ENCODE measurements around the gene ERBB4.
"Not testable (repeated sequence)": the region's sequence is repeated elsewhere in the genome, so short reads cannot be mapped to it uniquely, and the experiment has no call there.

Gene ERBB4

DNA sequence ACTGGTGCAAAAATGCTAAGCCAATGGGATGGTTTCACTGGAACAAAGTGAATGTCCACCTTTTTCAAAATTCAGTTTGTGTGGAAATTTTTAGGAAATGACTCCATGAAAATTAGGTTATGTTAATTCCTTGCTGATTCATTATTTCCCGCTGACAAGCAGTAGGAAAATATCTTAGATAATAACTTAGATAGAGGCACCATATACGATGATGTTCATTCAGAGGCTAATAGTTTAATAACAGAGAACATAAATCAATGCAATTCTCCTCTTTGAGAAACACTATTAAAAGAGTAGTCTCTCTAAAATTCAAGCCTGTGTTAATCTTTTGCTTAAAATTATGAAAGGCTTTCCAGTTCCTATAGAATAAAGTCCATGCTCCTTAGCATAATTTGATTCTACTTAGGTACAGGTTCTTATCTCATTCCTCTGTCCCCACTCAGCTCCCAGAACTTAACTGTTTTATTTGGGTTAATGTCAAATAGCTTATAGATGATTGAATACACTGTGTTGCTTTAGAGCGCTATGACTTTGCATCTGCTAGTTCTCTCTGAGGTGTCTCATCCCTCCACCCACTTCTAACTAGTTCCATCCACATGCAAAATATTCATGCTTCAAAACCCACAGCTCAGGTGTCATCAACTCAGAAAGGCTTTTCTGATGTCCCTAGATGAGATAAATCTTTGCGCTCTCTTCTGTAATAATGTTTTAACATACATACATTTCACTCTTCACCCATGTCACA lies 503.6 kb downstream of the ERBB4 start:
- no peak for DNase-seq

DNA sequence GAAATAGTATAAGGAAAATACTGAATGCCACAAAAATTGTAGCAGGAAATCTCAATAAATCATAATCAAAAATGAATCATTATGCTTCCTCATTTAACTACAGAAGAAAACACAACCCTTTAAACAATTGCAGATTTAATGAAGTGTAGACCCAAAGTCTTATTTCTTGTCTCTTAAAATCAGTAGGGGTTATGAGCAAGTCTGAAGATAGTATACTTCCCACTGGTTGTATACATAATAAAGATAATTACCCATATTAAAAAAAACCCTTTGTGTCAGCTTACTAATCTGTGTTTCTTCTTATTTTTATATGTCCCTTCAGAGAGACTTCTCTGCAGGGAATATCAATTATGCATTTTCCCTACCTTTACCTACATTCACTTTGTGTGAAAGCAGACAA lies 504.7 kb downstream of the ERBB4 start:
- DNase-seq, result no peak

DNA sequence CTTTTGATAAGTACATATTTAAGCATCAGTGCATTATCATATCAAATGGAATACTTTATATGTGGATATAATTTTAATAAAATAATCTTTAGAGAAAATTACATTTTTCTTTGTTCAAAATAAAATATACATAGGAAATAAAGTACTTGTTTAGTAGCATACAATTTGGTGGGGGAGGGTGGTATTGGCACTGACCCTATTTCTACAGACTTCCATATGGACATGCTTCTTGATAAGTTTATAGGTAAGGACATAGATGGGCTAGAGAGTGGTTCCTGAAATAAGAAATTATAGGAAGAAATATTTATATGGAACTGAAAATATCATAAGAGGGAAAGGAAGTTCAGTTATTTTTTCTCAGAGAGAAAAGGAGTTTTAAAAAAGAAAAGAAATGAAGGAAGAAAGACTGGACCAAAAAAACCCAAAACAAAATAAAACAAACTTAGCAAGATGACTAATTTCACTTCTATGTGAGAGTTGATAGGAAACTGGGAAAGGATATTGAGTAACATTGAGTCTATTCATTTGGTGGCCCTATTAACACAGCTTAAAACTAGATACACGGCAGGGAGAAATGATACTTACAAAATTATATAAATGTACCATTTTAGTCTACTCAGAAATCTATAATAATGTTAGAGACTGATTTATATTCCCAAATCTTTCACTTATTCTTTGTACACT lies 505.9 kb downstream of the ERBB4 start:
- DNase-seq, result no peak

DNA sequence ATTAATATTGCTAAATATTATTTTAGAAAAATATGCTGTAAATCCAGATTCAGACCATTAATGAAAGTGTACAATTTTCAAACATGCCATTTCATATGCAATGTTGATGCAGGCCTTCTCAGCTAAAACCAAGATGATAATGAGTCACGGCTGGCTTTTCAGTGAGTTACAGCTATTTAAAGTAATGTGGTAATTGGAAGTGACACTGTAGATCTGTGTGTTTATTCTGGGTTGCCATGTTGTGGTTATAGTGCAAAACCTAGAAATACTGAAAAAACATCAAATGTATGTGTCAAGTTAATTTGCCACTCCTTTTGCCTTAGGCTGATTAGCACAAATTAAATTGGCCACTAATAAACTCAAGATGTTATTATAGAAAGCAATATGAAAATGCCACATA lies 506.6 kb downstream of the ERBB4 start:
- DNase-seq, result no peak

DNA sequence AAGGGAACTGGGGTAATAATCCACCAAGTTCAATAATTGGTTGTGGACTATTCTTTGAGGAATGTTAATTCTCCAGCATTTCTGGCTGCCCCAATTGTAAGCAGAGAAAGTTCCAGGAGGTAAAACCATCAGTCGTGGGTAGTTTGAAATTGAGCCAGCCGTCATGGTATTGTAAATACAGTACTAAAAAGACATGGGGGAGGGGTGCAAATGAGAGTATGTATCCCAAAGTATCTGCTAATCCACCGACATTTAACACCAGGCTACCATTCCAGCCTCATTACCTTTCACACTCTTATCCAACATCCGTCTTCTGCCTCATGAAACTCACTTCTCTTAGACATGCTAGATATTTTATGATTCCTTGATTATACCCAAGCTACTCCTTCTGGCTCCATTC lies 507.9 kb downstream of the ERBB4 start:
- DNase-seq, result no peak

DNA sequence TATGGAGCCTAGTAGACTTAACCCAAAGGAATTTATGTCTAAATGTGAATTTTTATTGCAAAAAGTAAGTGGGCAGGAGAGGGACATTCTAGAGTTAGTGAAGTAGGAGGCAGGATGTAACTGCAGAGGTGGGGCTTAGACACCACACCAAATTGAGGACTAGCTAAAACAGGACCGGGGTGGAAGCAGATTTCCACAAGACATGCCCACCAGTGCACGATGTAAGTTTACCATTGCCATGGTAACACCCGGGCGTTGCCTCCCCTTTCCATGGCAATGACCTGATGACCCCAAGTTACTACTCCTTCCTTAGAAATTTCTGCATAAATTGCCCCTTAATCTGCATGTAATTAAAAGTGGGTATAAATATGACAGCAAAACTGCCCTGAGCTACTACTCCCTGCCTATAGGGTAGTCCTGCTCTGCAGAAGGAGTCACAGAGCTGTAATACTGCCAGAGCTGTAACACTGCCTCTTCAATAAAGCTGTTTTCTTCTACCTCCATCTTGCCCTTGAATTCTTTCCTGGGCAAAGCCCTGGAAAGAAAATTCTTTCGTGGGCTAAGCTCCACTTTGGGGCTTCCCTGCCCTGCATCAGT lies 509.7 kb downstream of the ERBB4 start:
- no peak for DNase-seq

DNA sequence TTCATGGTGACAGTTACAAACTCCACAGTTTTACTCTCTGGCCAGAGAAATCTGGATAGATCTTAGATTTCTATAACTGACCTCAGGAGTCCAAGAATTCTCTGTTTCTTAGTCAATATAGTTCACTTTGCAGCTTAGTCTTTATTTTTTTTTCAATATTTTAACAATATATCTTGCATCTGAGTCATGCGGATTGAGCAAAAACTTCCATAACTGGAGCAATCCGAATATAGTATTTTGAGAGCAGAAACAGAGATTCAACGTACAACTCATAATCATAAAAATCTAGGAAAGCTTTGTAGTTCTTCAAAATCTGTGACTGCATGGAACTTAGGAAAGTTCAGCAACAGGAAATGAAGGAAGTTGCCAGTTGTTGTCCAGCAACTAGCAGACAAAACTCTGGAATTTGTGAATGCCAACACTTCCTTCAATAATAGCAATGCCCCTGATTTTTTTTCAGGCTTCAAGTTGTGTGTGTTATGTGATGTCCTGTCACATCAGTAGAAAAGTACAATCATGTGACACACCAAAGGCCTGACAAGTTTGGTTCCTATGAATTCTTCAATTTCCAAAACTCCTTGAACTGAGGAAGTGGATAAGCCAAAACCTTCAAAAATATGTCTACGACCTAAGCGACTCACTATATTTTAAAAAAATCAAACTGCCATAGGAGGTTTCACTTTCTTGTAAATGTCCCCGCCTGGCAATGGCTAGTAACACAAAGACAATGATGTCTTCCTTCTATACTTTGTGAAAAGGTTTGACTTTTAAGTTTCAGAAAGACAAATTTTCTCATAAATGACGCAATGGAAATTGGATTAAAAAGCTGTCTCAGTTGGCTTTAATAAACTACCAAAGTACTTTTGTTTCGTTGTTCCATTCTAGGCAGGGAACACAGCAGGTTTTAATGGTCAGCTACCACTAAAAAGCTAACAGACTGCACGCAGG lies 510.6 kb downstream of the ERBB4 start:
- no peak for DNase-seq

DNA sequence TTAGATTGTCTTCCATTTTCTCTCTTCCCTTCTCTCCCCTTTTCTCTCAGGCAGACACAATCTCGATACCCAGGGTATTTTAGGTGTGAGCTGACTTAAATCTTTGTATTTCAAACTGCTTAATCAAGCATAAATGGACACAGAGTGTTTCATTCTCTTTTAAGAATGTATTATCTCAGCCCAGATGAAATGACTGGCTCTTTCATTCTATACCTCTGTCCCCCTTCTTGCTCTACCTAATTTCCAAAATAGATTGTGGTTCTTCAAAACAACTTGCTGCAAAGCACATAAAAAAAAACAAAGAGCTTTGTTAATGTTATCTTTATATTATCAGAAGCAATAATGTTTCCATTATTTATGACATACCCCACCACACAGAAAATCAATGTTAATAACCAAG lies 514.6 kb downstream of the ERBB4 start:
- no peak for DNase-seq

DNA sequence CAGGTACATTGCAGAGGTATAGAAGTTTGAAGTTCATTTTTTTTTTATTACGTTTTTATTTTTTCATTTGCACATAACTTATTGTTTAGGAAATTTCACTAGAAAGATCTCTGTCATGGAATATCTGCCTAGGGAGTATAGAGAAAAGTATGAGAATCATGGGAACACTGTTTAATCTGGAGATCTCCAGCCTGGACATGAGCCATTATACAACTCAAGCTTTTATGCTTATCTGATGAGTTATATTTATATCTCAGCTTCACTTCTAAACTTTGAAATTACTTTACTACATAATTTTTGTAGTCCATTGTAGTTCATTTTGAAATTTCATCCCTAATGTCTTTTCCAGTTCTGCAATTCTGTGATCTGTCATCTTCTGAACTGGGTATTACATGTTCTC lies 515.6 kb downstream of the ERBB4 start:
- no peak for DNase-seq

DNA sequence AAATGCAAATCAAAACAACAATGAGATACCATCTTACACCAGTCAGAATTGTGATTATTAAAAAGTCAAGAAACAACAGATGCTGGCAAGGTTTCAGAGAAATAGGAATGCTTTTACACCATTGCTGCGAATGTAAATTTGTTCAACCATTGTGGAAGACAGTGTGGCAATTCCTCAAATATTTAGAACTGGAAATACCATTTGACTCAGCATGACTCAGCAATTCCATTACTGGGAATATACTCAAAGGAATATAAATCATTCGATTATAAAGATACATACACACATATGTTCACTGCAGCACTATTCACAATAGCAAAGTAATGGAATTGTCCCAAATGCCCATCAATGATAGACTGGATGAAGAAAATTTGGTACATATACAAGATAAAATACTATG lies 516.7 kb downstream of the ERBB4 start:
- no peak for DNase-seq

DNA sequence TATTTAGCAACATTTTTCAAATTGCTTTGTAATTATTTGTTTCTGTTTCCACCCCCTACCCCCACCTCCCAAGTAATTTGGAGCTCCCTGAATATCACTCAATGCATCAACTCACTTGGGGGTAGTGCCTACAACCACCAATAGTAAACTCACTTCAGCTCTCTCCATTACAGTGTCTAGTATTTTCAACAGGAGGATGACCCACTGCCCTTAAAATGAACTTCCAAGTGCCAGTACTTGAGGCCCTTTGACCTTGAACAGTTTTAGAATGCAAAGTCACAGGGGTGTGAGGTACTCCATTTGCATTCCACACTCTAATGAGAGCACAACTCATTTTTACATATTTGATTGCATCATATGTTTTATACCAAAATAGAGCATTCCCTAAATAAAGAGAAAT lies 523.0 kb downstream of the ERBB4 start:
- DNase-seq, result no peak

DNA sequence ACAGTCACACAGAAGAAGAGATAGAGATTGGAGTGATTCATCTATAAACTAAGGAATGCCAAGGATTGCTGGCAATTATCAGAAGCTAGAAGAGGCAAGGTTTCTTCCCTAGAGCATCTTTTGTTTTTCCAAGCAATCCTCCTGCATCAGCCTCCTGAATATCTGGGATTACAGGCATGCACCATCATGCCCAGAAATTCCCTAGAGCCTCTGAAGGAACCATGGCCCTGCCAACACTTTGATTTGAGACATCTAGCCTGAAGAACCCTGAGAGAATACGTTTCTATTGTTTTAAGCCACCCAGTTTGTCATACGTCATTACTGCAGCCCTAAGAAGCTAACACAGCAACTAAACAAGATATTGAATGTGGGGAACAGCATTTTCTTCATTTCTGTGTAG lies 525.0 kb downstream of the ERBB4 start:
- DNase-seq, result no peak

DNA sequence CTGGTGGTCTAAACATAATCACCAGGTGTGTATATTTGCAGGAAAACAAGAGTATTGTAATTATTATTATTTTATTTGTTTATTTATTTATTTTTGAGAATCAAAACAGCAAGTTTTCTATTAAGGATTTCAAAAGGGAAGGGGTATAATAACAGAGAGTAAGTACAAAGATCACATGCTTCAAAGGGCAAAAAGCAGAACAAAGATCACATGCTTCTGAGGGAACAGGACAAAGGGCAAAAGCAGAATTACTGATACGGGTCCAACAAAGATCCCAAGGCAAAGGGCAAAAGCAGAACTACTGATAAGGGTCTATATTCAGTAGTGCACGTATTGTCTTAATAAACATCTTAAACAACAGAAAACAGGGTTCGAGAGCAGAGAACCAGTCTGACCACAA lies 528.3 kb downstream of the ERBB4 start:
- DNase-seq, result not testable (repeated sequence)

DNA sequence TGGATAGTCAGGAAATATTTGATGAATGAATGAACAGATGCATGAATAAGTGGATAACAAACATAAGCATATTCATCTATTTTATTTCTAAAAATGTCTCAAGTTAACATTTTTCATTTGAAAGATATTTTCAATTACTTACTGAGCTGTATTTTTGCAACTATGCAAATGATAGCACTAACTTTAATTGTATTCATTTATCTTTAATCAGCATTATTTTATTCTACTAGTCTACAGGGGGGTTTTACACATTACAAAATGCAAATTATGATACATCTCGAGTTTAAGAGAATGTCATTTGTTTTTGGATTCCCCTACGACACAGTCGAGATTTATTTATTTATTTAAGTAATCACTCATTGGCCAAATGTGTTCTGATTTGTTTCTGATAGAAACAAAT lies 530.6 kb downstream of the ERBB4 start:
- no peak for DNase-seq

DNA sequence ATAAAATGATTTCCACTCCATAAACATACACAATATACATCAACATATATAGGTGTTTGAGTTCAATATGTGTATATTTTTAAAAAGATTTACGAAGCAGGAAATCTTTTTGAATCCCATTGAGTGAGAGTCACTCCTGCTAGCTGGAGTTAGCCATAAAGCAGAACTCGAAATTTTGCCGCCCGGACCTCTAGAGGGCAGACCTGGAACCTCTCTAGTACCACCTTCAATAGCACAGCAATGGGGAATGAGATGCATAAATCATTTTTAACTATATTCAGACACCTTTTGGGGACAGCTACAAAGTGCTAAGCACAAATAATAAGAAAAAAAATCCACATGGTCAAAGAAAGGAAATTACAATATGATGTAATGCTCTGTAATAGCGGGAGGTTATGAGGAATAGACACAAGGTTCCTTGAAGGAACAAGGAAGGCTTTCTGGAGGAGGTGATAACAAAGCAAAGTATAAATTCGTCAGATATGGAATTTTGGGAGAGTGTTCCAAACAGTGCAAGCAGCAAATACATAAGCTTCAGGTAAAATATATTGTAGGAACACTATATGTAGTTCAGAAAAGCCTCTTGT lies 533.4 kb downstream of the ERBB4 start:
- no peak for DNase-seq

DNA sequence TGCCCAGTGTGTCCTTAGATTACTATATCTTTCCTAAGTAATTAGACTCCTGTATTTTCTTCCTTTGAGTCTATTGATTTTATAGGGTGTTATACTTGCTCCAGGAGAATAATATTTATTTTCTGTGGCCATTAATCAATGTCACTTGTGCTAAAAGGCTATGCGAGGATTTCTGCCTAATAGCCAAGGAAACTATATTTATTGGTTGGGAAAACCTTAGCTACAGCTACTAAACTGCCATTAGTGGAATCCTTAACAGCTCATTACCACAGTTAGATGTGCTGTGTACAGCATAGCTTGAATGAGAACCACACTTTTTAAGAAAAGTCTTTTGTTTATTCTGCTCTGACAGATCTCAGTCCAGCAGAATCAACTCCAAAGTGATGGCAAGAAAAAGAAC lies 537.3 kb downstream of the ERBB4 start:
- DNase-seq, result no peak

DNA sequence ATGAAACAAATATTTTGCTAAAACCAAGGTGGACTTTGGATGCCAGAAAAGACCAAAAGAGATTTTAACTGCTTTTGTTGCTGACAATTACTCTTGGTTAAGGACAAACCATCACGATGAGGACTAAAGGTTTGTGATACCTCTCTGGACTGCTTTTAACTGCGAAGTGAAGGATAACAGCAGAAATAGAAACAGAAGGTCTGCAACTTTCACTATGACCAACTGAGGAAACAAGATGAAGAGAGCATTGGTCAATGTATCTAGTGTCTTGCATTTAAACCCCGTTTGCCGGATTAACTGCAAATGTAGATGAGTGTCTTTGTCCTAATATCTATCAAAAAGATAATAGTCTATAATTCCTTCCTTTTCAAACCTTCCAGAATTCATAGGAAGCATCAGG lies 541.7 kb downstream of the ERBB4 start:
- no peak for DNase-seq

DNA sequence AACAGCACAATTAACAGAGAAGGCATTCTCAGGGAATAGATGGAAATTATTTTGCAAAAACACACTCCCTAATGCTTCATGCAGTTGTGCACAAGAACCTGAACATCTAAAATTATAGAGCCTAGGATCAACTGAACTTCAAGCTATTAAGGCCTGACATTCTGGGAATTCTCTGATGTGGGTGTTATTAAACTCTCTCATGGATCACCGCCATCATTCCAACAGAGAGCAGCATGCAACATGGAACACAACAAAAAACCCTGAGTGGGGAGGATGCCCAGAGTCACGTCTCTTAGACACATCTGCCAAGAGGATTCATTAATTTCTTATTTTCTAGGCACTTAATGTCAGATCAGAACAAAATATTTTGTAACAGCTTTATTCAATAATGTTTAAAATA lies 543.8 kb downstream of the ERBB4 start:
- no peak for DNase-seq

DNA sequence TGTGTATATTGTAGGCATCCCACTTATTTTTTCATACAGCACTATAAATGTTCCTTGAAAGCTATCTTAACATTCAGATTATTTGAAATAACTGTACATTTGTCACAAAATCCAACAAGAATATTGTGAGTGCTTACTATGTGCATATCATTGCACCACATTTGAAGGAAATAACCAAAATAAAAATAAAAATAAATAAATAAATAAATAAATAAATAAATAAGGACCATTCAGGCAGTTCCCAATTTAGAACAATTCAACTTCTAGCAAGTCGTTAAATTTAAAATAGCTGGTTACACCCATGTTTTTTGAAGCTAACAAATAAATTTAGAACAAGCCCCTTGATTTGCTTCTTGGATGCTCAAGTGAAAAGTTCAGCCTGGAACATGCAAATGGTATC lies 548.3 kb downstream of the ERBB4 start:
- no peak for DNase-seq

DNA sequence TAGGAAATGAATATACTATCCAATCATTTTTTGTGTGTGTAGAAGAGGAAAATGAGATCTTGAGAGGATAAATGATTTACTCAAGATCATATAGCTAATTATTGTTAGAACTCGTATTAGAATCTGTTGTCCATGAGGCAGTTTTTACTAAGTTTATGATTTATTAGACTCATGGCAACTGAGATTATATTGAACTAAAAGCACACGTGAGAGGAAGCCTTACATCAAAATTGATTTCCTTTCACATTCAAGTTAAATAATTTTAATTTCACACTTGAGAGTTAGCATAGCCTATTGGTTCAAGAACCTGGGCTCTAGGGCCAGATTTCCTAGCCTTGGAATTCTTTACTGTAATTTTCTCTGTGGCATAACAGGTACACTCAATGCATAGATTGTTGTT lies 552.3 kb downstream of the ERBB4 start:
- no peak for DNase-seq

DNA sequence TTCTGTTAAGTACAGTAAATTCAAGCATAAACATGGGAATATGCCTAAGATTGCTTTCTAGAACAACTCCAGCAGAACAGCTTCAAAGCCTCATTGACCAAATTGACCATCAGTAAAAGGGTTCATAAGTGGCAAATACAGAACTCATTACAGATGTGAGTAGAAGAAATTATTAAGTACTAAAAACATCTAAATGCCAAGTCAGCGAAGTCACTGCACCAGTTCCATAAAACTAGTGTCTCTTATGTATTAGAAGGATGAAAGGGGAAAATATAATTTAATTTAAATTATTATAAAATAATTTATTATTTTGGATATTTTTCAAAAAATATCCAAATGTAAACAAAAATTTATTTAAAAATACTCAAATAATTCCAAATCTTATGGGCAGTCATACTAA lies 553.2 kb downstream of the ERBB4 start:
- DNase-seq, result no peak

DNA sequence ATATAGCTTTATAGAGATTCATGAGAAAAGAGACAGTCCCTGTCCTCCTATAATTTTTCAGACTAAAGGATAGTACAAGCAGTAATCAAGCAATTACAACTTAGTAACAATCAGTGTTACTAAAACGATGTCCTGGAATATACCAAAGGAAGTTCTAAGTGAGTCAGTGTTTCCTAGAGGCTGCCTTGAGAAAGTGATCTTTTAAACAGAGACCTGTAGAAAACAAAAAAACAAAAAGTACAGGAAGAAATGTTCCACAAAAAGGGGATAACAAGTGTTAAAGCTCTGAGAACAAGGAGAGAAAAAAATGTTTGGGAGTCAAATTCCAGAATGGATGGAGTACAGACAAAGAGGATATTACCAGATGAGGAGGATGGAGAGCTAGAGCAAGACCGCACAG lies 556.4 kb downstream of the ERBB4 start:
- no peak for DNase-seq

DNA sequence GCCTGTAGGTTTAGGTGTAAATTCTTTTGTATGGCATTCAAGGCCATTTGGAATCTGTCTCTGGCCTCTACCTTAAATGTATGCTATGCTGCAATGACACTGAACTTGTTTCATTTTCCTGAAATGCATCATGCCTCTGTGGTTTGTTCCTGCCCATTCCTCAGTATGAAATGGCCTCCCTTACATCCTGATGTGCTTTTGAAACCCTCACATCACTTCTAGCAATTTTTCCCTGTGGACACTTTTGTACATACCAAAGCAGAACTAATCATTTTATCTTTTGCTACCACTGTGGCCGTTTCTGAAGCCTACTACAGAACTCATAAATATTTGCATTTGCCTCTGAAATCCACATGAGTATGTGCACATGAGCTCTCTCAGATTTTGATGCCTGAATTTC lies 557.2 kb downstream of the ERBB4 start:
- DNase-seq, result no peak

Data from activated CD4-positive, alpha-beta T cell treated with anti-CD3 and anti-CD28 coated beads, Interleukin-2, amount 50 U/mL, for 4 hours (primary cell).